Measurements from ENCODE around the gene RPL13.

Gene RPL13

DNA sequence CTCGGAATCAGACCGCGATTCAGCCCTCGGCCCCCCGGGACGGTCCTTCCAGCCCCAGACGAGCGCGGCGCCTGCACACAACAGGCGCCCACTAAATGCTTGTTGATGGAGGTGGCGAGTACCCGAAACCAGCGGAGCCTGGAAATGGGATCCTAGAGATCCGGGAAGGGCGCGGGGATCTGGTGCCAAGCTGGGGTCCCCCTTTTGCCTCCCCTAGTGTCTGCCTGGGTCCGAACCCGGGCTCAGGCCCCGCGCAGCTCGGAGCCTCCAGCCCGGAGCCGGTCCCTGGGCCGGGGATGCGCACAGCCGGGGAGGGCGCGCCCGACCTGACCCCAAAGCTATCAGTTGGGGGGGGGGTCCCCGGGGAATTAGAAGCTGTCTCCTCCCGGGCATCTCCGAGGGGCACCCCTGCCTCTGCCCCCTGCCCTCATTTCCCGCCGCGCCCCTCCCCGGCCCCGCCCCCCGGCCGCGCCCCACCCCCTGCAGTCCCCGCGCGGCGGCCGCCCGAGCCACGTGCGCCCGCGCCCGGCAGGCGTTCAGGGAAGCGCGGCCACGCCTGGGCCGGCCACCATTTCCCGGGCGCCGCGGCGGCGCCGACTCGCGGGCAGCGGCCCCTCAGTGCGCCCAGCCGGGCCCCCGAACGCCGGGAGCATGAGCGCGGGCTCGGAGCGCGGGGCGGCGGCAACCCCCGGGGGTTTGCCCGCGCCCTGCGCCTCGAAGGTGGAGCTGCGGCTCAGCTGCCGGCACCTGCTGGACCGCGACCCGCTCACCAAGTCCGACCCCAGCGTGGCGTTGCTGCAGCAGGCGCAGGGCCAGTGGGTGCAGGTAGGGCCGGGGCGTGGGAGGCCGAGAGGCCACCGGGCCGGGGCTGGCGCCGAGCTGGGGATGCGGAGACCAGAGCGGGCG is 15.0 kb downstream of the RPL13 start, which contains the start of gene CPNE7:
CPNE7 (plus strand) TSS at position 512 of the 906 bp plus-strand sequence; CDS start at position 652, 140 bp downstream.
- DNase-seq (ENCODE audit: insufficient read length, low spot score), result no peak
- no peak for FAIRE-seq
- TF ChIP-seq, protein P1, sequence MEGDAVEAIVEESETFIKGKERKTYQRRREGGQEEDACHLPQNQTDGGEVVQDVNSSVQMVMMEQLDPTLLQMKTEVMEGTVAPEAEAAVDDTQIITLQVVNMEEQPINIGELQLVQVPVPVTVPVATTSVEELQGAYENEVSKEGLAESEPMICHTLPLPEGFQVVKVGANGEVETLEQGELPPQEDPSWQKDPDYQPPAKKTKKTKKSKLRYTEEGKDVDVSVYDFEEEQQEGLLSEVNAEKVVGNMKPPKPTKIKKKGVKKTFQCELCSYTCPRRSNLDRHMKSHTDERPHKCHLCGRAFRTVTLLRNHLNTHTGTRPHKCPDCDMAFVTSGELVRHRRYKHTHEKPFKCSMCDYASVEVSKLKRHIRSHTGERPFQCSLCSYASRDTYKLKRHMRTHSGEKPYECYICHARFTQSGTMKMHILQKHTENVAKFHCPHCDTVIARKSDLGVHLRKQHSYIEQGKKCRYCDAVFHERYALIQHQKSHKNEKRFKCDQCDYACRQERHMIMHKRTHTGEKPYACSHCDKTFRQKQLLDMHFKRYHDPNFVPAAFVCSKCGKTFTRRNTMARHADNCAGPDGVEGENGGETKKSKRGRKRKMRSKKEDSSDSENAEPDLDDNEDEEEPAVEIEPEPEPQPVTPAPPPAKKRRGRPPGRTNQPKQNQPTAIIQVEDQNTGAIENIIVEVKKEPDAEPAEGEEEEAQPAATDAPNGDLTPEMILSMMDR (IDR thresholded peaks at IDR 0.05; ENCODE audit: insufficient read depth, missing control alignments), result no peak

DNA sequence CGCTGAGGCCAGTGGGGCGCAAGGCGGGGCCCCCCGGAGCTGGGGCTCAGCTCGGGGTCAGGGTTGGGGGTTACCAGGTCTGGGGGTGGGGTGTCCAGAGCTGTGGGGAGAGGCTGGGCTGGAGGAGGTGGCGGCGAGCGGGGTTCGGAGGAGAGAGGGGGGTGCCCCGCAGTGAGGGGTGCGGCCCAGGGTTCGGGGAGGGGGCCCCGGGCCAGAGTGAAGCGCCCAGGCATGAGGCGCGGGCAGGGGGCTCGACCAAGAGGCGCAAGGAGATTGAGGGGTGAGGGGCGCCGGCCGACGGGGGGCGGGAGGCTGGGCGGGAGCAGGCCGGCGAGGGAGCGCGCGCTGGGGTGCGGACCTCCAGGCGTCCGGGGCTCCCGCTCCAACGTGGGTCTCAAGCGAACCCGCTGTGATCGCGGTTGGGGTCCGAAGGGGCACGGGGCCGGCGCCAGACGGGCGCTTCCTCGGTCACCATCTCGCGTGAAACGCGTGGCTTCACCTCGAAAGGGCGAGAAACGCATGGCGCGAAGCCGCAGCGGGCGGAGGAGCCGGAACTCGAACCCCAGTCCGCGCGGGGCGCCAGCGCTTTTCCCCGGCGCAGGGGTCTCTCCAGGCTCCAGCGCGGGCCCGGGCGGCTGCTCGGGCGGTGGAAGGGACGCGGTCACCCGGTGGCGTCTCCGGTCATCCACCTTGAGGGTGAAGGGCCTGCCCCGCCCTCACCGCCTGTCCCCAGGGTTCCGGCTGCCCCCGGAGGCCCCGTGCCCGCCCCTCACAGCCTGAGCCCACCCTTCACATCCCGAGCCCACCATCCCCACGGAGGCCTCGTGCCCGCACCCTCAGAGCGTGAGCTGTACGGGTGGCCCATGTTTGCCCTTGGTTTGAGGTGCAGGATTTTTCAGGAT is 15.9 kb downstream of the RPL13 start:
- no peak for DNase-seq (ENCODE audit: insufficient read length, low spot score)
- TF ChIP-seq, protein P1 (IDR thresholded peaks at IDR 0.05; ENCODE audit: insufficient read depth, missing control alignments), result no peak
- FAIRE-seq, result no peak

DNA sequence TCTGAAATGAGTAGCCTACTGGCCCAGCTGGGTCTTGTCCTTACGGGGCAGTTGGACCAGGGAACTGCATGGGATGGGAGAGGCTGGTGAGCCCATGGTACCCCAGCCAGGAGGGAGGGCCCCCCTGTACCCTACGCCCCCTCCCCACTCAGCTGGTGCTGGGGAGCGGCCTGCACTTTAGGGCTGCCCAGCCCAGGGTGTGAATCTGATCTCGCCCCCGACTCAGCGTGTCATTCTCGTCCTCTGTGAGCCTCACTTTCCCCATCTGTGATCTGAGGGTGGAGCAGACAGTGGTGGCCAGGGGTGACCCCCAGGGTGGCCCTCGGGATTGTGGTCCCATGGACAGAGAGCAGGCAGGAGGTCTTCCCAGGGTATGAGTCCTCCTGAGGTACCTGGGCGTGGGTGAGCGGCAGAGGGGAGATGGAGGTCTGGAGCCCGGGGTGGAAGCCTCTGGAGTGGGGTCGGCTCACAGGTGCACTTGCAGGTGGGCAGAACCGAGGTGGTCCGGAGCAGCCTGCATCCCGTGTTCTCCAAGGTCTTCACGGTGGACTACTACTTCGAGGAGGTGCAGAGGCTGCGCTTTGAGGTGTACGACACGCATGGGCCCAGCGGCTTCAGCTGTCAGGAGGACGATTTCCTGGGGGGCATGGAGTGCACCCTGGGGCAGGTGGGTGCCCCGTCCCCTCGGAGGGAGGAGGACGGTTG is 16.7 kb downstream of the RPL13 start:
- DNase-seq (ENCODE audit: insufficient read length, low spot score) (no peak), FAIRE-seq (no peak)
- TF ChIP-seq, protein P1 (IDR thresholded peaks at IDR 0.05; ENCODE audit: insufficient read depth, missing control alignments), result no peak

DNA sequence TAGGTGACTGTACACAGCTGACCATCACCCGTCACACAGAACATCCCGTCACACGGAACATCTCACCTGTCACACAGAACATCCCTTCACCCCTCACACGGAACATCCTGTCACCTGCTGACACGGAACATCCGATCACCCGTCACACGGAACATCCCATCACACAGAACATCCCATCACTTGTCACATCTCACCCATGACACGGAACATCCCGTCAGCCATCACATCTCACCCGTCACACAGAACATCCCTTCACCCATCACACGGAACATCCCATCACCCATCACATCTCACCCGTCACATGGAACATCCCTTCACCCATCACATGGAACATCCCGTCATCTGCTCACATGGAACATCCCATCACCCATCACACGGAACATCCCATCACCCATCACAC is 18.9 kb downstream of the RPL13 start:
- no peak for DNase-seq (ENCODE audit: insufficient read length, low spot score)
- TF ChIP-seq, protein P1 (IDR thresholded peaks at IDR 0.05; ENCODE audit: insufficient read depth, missing control alignments), result no peak
- FAIRE-seq, result no peak

DNA sequence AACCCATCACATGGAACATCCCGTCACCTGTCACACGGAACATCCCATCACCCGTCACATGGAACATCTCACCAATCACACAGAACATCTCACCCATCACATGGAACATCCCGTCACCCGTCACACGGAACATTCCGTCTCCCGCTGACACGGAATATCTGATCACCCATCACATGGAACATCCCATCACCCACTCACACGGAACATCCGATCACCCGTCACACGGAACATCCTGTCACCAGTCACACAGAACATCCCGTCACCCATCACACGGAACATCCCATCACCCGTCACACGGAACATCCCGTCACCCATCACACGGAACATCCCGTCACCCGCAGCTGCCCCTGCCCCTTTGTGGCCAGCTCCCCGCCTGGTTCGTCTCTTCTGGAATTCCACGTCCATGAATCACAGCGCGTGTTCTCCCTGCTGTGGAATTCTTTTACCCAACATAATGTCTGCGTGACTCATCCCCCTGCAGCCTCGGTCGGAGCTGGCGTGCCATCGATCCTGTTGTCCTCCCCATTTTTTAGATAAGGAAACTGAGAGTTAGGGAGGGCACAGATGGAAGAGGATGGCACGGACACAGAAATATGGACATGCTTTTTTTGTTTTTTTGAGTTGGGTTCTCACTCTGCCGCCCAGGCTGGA is 20.7 kb downstream of the RPL13 start:
- TF ChIP-seq, protein P1 (IDR thresholded peaks at IDR 0.05; ENCODE audit: insufficient read depth, missing control alignments), result no peak
- FAIRE-seq, result no peak
- no peak for DNase-seq (ENCODE audit: insufficient read length, low spot score)

DNA sequence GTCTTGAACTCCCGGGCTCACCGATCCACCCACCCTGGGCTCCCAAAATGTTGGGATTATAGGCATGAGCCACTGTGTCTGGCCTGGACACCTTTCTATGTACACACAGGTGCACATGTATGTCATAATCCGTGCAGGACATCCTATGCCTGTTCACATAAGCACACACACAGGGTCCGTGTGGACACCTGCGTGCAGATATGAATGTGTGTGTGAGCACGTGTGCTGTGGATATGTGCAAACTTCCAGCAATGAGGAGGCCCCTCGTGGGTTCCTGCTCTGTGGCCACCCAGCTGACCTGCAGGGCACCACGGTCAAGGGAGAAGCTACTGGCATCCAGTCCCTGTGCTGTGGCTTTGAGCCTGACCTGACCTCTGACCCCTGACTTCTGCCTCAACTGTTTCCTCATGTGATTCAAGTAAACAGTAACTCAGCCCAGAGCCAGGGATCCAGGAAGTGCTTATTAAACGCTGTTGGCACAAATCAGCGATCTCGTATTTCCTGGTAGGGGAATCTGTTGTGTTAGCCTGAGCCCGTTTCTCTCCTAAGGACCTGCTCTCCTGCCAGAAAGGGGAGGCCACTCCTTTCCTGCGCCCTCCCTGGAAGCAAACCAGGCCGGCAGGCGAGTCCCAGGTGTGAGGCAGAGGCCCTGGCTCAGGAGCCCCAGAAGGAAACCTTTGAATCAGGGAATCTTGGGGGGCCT is 21.5 kb downstream of the RPL13 start:
- FAIRE-seq (no peak), DNase-seq (ENCODE audit: insufficient read length, low spot score) (no peak)
- TF ChIP-seq, protein P1 (IDR thresholded peaks at IDR 0.05; ENCODE audit: insufficient read depth, missing control alignments), result no peak
